ENCODE measurements around the gene ANKRD52.

DNA sequence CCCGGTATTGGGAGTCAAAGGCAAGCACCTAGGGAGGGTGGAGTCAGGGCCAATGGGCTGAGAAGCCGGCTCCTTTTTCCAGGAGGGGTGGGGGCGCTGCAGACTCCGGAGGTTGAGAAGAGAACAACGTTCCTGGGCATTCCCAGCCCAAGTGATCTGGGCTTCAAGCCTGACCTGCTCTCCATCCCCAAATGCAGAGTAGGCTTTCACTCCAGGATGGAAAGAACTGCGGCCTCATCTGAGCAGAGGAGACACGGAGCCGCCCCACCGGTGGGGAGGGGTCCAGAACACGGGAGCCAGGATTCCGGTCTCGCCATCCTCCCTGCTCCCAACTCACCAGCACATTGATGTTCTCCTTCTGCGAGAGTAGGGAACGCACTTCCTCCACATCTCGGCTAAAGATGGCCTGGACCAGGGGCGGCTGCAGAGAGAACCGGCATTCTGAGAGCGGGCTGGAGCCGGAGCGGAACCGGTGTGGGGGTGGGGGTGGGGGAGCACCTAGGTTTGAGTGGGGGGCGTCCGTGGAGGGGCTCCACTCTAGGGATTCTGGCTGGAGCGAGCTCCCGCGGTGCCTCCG lies 605 bp downstream of the ANKRD52 start:
- TF ChIP-seq, protein P1, sequence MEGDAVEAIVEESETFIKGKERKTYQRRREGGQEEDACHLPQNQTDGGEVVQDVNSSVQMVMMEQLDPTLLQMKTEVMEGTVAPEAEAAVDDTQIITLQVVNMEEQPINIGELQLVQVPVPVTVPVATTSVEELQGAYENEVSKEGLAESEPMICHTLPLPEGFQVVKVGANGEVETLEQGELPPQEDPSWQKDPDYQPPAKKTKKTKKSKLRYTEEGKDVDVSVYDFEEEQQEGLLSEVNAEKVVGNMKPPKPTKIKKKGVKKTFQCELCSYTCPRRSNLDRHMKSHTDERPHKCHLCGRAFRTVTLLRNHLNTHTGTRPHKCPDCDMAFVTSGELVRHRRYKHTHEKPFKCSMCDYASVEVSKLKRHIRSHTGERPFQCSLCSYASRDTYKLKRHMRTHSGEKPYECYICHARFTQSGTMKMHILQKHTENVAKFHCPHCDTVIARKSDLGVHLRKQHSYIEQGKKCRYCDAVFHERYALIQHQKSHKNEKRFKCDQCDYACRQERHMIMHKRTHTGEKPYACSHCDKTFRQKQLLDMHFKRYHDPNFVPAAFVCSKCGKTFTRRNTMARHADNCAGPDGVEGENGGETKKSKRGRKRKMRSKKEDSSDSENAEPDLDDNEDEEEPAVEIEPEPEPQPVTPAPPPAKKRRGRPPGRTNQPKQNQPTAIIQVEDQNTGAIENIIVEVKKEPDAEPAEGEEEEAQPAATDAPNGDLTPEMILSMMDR (IDR thresholded peaks at IDR 0.05): no peak
- TF ChIP-seq POLR2A (IDR thresholded peaks at IDR 0.05): no peak
